GM23248 (cell line): Measurements from ENCODE around the gene PIP5K1B. TPM values are rescaled to one million over a fixed set of nuclear protein-coding genes. Genes with fewer than 3 reads are reported as not detected.

ENCODE experiments used
- DNase-seq: peaks from one replicate; pipeline ENCODE4 v3.0.0-alpha.2; 2015
- H2AFZ ChIP-seq: fragments of 200-600 bp; sonication (generic); 2 replicates; pipeline ENCODE4 v1.6.1; 2016; ENCODE audit warnings: antibody characterized with exemption
- H3F3A ChIP-seq: fragments of 200-600 bp; sonication (generic); 2 replicates; pipeline ENCODE4 v1.6.1; 2016; ENCODE audit warnings: mild to moderate bottlenecking, antibody characterized with exemption, mixed run types; ENCODE audit not compliant: insufficient read depth
- H3K27ac ChIP-seq: fragments of 200-600 bp; sonication (generic); 2 replicates; pipeline ENCODE4 v1.5.1; 2016; ENCODE audit warnings: mild to moderate bottlenecking
- H3K27me3 ChIP-seq: fragments of 200-600 bp; sonication (generic); replicated peaks from 2 replicates; pipeline ENCODE4 v1.6.1; 2016; ENCODE audit warnings: mild to moderate bottlenecking; ENCODE audit not compliant: insufficient read depth
- H3K36me3 ChIP-seq: fragments of 200-600 bp; sonication (generic); 2 replicates; pipeline ENCODE4 v1.6.1; 2016; ENCODE audit warnings: low read depth, mild to moderate bottlenecking
- H3K4me1 ChIP-seq: fragments of 200-600 bp; sonication (generic); 2 replicates; pipeline ENCODE4 v1.6.1; 2016; ENCODE audit warnings: mild to moderate bottlenecking; ENCODE audit not compliant: insufficient read depth
- H3K4me2 ChIP-seq: fragments of 200-600 bp; sonication (generic); one replicate; pipeline ENCODE4 v1.6.1; 2016; ENCODE audit warnings: mild to moderate bottlenecking; ENCODE audit not compliant: unreplicated experiment
- H3K4me3 ChIP-seq: fragments of 200-600 bp; sonication (generic); 2 replicates; pipeline ENCODE4 v1.5.1; 2016; ENCODE audit warnings: mild to moderate bottlenecking
- H3K79me2 ChIP-seq: fragments of 200-600 bp; sonication (generic); 2 replicates; pipeline ENCODE4 v1.6.1; 2016; ENCODE audit warnings: mild to moderate bottlenecking; ENCODE audit not compliant: insufficient read depth
- H3K9ac ChIP-seq: fragments of 200-600 bp; sonication (generic); 2 replicates; pipeline ENCODE4 v1.6.1; 2016; ENCODE audit warnings: mild to moderate bottlenecking
- H3K9me2 ChIP-seq: fragments of 200-600 bp; sonication (generic); 2 replicates; pipeline ENCODE4 v1.6.1; 2016; ENCODE audit warnings: mixed run types, mild to moderate bottlenecking, moderate library complexity; ENCODE audit not compliant: insufficient read depth
- H3K9me3 ChIP-seq: fragments of 200-600 bp; sonication (generic); one replicate; pipeline ENCODE4 v1.6.1; 2017; ENCODE audit warnings: low read depth
- H4K20me1 ChIP-seq: fragments of 200-600 bp; sonication (generic); 2 replicates; pipeline ENCODE4 v1.6.0; 2016; ENCODE audit not compliant: insufficient read depth
- EZH2 ChIP-seq: fragments of 200-600 bp; sonication (generic); IDR thresholded peaks from 2 replicates; pipeline ENCODE4 v1.6.1; 2018; ENCODE audit warnings: antibody characterized with exemption, mild to moderate bottlenecking; ENCODE audit not compliant: insufficient read depth, poor library complexity, severe bottlenecking
- EZH2phosphoT487 ChIP-seq: fragments of 200-600 bp; sonication (generic); IDR thresholded peaks from 2 replicates; pipeline ENCODE4 v1.6.1; 2018; ENCODE audit warnings: antibody characterized with exemption, moderate library complexity, mild to moderate bottlenecking, low read depth; ENCODE audit not compliant: insufficient read depth
- WGBS, 2 experiments: methylation state at CpG; one replicate each; pipeline ENCODE4 v1.1.6; 2015 to 2017; ENCODE audit warnings: low lambda C conversion rate in 2 of 2, low coverage in 1 of 2; ENCODE audit errors: missing lambda C conversion rate in 2 of 2; 5-methylcytosine and 5-hydroxymethylcytosine counted together
- in situ Hi-C: fragments of 300-500 bp; cut with MboI; formaldehyde crosslinking; loops from 2 replicates; pipeline ENCODE4 v1.15.0; 2020
- polyA plus RNA-seq: library from polyadenylated mRNA; unstranded; fragments of >200 nt; fragmentation: Nextera tagmentation; extraction: Ambion mirVana; gene quantifications from 2 replicates; pipeline ENCODE4 v1.2.1, GENCODE V29; 2016
- total RNA-seq: library from RNA; depleted of rRNA; stranded (reverse); fragments of >200 nt; shearing (Covaris generic); gene quantifications from 2 replicates; pipeline ENCODE4 v1.2.3, GENCODE V29; 2014

Gene PIP5K1B
- total and polyA plus RNA-seq, 2 experiments from 2014 or later, result not detected

DNA sequence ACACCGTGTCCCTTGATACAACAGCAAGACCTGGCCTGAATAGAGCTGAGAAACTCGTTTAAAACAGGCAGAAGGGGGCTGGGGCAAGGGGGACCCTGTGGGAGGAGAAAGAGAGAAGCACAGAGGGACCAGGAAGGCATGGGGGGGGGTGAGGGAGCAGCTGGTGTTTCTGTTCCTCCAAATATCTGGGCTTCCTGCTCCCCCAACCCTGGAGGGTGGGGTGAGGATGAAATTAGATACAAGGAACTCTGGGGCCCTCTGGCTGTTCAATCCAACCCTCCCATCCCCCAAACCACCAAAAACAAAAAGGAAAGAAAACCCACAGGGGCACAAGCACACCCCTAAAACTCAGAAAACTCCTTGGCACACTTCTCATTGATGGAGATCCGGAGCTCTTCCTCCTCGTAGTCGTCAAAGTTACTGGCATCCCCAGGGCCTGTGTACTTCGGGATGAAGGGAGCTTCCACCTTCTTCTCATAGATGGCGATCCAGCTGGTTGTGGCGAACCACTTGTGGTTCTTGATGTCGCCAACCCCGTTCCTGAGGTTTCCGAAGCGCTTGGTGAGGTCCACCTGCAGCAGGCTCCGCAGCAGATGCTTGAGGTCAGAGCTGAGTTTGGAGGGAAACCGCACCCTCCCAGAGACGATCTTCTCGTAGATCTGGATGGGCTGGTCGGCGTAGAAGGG lies 307.8 kb downstream of the PIP5K1B start:
- no peaks in the 10 kb centered on the region for H3K36me3 ChIP-seq
- no peak overlapping the region for H3K27ac ChIP-seq
- H3K27me3 ChIP-seq, result no peaks in the 10 kb centered on the region; the same call in none of the 2 replicates
- H3K9me3 ChIP-seq, result no peaks in the 10 kb centered on the region
- TF ChIP-seq EZH2 (no peak), EZH2phosphoT487 (no peak)
- H3K4me2 ChIP-seq, result no peak overlapping the region
- H4K20me1 ChIP-seq, result no peaks in the 10 kb centered on the region
- H3K79me2 ChIP-seq, result no peaks in the 10 kb centered on the region
- no peak overlapping the region for H3K4me3 ChIP-seq
- H2AFZ ChIP-seq, result no peak overlapping the region
- no peaks in the 10 kb centered on the region for H3K9me2 ChIP-seq
- DNase-seq, result no peak
- H3F3A ChIP-seq, result no peaks in the 10 kb centered on the region
- in situ Hi-C loops, result no loop called here
- no peaks in the 10 kb centered on the region for H3K4me1 ChIP-seq
- WGBS, 2 experiments, result 64 to 66% methylated on average over 18 of the region's 18 CpGs
- no peak overlapping the region for H3K9ac ChIP-seq

DNA sequence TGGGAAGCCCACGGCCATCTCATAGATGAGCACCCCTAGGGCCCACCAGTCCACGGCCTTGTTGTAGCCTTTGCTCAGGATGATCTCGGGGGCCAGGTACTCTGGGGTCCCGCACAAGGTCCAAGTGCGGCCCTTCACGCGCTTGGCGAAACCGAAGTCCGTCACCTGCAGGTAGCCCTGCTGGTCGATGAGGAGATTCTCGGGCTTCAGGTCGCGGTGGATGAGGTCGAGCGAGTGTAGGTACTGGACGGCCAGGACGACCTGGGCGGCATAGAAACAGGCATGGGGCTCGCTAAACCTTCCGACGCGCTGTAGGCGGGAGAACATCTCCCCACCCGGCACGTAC lies 308.3 kb downstream of the PIP5K1B start:
- no peaks in the 10 kb centered on the region; the same call in none of the 2 replicates for H3K27me3 ChIP-seq
- no peak overlapping the region for H2AFZ ChIP-seq
- DNase-seq, result no peak
- no peaks in the 10 kb centered on the region for H4K20me1 ChIP-seq
- WGBS, 2 experiments, result 86 to 90% methylated on average over 25 to 26 of the region's 26 CpGs
- no peak overlapping the region for H3K27ac ChIP-seq
- H3K9me2 ChIP-seq, result no peaks in the 10 kb centered on the region
- no peak overlapping the region for H3K4me3 ChIP-seq
- TF ChIP-seq EZH2, result no peak
- TF ChIP-seq EZH2phosphoT487, result no peak
- H3K79me2 ChIP-seq, result no peaks in the 10 kb centered on the region
- H3K9ac ChIP-seq, result no peak overlapping the region
- H3K9me3 ChIP-seq, result no peaks in the 10 kb centered on the region
- H3K4me1 ChIP-seq, result no peaks in the 10 kb centered on the region
- in situ Hi-C loops, result no loop called here
- H3F3A ChIP-seq, result no peaks in the 10 kb centered on the region
- no peak overlapping the region for H3K4me2 ChIP-seq
- no peaks in the 10 kb centered on the region for H3K36me3 ChIP-seq

- Histone ChIP-seq H3K79me2 (no peaks in the 10 kb centered on the region), H3K4me2 (no peak within 1 kb of the TSS), H3K9ac (no peak within 1 kb of the TSS), H3K9me3 (no peaks in the 10 kb centered on the region), H3K4me1 (no peaks in the 10 kb centered on the region), H3K27me3 (no peaks in the 10 kb centered on the region; the same call in none of the 2 replicates), H3K9me2 (no peaks in the 10 kb centered on the region), H3K4me3 (no peak within 1 kb of the TSS), H2AFZ (no peak within 1 kb of the TSS), H3K36me3 (no peaks in the 10 kb centered on the region), H4K20me1 (no peaks in the 10 kb centered on the region), H3F3A (no peaks in the 10 kb centered on the region), H3K27ac (no peak within 1 kb of the TSS)
- WGBS, 2 experiments, result 90 to 93% methylated on average over 9 to 29 of the region's 29 CpGs
- in situ Hi-C loops, result no loop called here
- TF ChIP-seq EZH2 (no peak), EZH2phosphoT487 (no peak)
- DNase-seq, result no peak
Observed at GRCh38 chr9:69014013-69014412, 309.0 kb downstream of the PIP5K1B start, which contains the start of gene PRKACG. PRKACG (minus strand) TSS chr9:69014113; CDS start chr9:69014092, 21 bp downstream.

DNA sequence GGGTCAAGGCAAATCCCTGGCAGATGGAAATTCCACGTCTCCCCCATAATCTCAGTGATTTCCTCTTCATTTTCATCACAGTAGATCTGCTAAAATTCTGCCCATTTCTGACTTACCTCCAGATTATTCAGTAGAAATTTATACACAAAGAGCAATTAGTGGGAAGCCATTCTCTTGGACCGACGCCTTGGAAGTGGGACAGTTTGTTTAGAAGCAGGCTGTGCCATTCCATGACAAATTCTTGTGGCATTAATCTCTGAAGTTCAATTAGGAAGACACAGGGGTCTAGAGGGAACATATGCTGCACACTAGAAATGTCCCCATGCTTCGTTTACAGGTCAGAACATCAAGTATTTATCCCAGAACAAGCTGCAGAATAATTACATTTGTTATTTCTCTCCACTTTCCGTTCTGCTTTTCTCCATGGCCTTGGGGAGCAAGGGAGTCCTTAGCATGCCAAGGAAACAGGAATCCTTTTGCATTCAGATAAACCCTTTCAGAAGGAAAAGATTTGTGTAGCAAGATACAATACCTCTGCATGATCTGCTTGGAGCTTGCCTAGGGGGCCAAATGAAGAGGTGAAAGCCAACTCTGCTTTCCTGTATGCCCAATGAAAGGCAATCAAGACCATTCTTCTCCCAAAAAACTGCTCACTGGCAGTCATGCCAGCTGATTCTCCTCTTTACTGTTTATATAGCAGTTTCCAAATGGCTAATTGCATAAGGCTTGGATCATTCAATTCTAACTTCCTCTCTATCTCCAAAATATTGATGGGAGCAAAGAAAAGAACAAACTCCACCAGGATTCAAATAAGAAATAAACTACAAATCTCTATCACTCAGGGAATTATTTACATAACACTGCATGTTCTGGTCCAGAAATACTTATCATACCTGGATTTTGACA lies 311.4 kb downstream of the PIP5K1B start:
- Histone ChIP-seq H3K79me2 (no peaks in the 10 kb centered on the region), H3K4me1 (no peaks in the 10 kb centered on the region), H3K4me3 (no peak overlapping the region), H3K9ac (no peak overlapping the region), H3K9me3 (no peaks in the 10 kb centered on the region), H4K20me1 (no peaks in the 10 kb centered on the region), H3K27me3 (no peaks in the 10 kb centered on the region; the same call in none of the 2 replicates), H3K4me2 (no peak overlapping the region), H2AFZ (no peak overlapping the region), H3F3A (no peaks in the 10 kb centered on the region), H3K9me2 (no peaks in the 10 kb centered on the region), H3K36me3 (no peaks in the 10 kb centered on the region), H3K27ac (no peak overlapping the region)
- no peak for DNase-seq
- TF ChIP-seq EZH2 (no peak), EZH2phosphoT487 (no peak)
- 23 to 29% methylated on average over 5 of the region's 5 CpGs for WGBS, 2 experiments
- in situ Hi-C loops, result no loop called here
